ENCODE data around the gene TCN2.

Gene TCN2

DNA sequence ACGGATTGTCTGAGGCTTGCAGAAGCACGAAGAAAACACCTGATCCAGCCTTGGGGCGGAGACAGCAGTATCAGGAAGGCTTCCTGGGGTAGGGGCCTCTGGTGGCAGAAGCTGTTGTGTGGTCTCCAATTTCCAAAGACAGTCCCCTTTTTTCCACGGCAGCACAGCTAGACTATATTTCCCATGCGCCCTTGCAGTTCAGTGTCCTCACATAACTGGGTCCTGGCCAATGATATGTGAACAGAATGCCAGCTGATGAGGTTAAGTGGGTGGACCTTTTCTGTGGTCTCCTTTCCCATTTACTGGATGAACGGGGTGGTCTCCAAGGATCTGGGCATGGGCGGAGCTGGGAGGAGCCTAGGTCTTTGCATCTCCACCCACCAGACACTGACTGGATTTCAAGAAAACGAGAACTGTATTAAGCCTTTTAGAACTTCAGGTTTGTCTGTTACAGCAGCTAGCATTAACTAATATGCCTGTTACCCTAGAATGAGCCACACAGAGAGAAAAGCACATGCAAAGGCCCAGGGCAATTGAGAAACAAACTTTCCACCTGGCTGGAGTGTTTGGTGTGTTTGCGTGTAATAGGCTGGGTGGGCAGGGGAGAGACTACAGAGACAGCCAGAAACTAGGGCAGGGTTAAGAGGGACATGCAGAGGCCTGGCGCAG is 38.7 kb upstream of the TCN2 start:
- H2AFZ ChIP-seq, result no peak overlapping the region
- no peaks in the 10 kb centered on the region for H3K27me3 ChIP-seq (ENCODE audit: control insufficient read depth, insufficient read depth, low read length)
- no peaks in the 10 kb centered on the region for H3K9me3 ChIP-seq (ENCODE audit: control insufficient read depth, low read length)
- no peak overlapping the region for H3K4me3 ChIP-seq (ENCODE audit: low read depth, low read length)
- H3K4me1 ChIP-seq, result no peaks in the 10 kb centered on the region
- H3K79me2 ChIP-seq, result no peaks in the 10 kb centered on the region
- no peak overlapping the region for H3K4me2 ChIP-seq (ENCODE audit: low read length)
- H3K36me3 ChIP-seq (ENCODE audit: control insufficient read depth, insufficient read depth, low read length), result no peaks in the 10 kb centered on the region
- H3K27ac ChIP-seq, result no peak overlapping the region
- TF ChIP-seq, protein P1, sequence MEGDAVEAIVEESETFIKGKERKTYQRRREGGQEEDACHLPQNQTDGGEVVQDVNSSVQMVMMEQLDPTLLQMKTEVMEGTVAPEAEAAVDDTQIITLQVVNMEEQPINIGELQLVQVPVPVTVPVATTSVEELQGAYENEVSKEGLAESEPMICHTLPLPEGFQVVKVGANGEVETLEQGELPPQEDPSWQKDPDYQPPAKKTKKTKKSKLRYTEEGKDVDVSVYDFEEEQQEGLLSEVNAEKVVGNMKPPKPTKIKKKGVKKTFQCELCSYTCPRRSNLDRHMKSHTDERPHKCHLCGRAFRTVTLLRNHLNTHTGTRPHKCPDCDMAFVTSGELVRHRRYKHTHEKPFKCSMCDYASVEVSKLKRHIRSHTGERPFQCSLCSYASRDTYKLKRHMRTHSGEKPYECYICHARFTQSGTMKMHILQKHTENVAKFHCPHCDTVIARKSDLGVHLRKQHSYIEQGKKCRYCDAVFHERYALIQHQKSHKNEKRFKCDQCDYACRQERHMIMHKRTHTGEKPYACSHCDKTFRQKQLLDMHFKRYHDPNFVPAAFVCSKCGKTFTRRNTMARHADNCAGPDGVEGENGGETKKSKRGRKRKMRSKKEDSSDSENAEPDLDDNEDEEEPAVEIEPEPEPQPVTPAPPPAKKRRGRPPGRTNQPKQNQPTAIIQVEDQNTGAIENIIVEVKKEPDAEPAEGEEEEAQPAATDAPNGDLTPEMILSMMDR (IDR thresholded peaks at IDR 0.05), result no peak
- H3K9ac ChIP-seq, result no peak overlapping the region

DNA sequence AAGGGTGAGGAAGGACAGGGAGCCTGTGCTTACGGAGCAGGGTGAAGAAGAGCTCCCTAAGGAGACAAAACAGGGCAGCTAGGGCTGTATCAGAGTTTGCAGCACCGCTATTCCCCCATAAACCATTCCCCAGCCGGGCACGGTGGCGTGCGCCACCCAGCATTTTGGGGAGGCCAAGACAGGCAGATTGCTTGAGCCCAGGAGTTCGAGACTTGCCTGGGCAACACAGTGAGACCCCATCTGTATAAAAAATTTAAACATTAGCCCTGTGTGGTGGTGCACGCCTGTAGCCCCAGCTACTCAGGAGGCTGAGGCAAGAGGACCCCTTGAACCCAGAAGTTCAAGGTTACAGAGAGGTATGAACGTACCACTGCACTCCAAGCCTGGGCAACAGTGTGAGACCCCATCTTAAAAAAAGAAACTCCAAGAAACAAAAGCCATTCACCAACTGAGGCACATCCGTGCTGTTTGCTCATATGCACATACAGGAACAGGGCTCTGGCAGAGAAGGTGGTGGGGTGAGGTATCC is 37.2 kb upstream of the TCN2 start:
- H3K4me3 ChIP-seq (ENCODE audit: low read depth, low read length), result no peak overlapping the region
- no peaks in the 10 kb centered on the region for H3K9me3 ChIP-seq (ENCODE audit: control insufficient read depth, low read length)
- no peak overlapping the region for H3K27ac ChIP-seq
- TF ChIP-seq, protein P1 (IDR thresholded peaks at IDR 0.05), result no peak
- no peak overlapping the region for H3K9ac ChIP-seq
- H3K27me3 ChIP-seq (ENCODE audit: control insufficient read depth, insufficient read depth, low read length), result no peaks in the 10 kb centered on the region
- no peaks in the 10 kb centered on the region for H3K36me3 ChIP-seq (ENCODE audit: control insufficient read depth, insufficient read depth, low read length)
- no peaks in the 10 kb centered on the region for H3K79me2 ChIP-seq
- no peaks in the 10 kb centered on the region for H3K4me1 ChIP-seq
- H2AFZ ChIP-seq, result no peak overlapping the region
- H3K4me2 ChIP-seq (ENCODE audit: low read length), result no peak overlapping the region

DNA sequence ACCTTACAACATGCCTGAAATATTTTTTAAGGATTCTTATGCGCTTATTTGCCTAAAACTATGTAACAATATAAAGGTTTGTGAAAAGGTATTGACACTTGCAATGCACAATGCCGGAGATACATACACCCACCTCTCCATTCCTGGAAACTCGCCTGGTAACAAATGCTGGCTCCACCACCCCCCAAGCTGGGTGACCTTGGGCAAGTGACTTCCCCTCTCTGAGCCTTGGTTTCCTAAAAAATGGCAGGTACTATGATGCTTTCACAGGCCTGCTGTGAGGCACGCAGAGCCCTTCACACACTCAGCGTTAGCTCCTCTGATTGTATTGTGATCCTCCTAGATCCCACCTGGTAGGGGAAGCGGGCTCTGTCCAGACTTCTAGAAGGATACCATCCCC is 34.8 kb upstream of the TCN2 start:
- Histone ChIP-seq H3K27me3 (ENCODE audit: control insufficient read depth, insufficient read depth, low read length) (no peaks in the 10 kb centered on the region), H3K9ac (no peak overlapping the region), H3K36me3 (ENCODE audit: control insufficient read depth, insufficient read depth, low read length) (no peaks in the 10 kb centered on the region), H3K9me3 (ENCODE audit: control insufficient read depth, low read length) (no peaks in the 10 kb centered on the region), H3K4me3 (ENCODE audit: low read depth, low read length) (no peak overlapping the region), H3K4me1 (no peaks in the 10 kb centered on the region), H3K79me2 (no peaks in the 10 kb centered on the region), H3K27ac (no peak overlapping the region), H3K4me2 (ENCODE audit: low read length) (no peak overlapping the region), H2AFZ (no peak overlapping the region)
- TF ChIP-seq, protein P1 (IDR thresholded peaks at IDR 0.05), result no peak

DNA sequence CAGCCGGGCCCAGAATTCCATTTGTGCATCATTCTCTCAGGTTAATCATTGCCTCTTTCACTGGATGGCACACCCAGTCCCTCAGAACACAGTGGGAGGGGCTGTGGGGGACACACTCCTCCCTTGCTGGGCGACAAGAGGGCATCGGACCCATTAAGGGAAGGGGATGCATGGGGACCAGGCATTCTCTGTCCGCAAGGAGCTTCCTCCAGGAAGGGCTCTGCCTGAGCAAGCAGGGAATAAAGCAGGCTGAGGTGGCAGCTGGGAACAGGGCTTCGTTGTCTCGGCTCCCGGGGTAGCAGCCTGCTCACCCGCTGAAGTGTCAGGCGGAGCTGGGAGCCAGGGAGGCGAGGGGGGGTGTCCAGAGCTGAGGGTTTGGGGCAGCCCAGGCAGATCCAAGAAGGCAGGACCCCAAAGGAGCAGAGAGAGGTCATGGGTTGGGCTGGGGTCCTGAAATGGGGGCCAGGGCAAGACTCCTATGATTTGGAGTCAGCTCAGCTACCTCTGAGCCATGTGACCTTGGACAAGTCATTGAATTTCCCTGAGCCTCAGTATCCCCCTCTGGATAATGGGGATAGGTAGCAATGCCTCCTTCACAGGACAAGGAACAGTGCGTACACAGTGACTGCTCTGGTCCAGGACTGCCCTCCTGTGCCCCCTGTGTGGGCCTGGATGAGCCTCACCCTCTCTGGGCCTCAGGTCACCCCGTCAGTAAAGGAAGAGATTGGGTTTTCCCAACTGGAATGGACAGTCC is 34.0 kb upstream of the TCN2 start:
- no peak overlapping the region for H3K9ac ChIP-seq
- no peaks in the 10 kb centered on the region for H3K79me2 ChIP-seq
- no peak overlapping the region for H3K4me3 ChIP-seq (ENCODE audit: low read depth, low read length)
- TF ChIP-seq, protein P1 (IDR thresholded peaks at IDR 0.05), result no peak
- no peak overlapping the region for H3K4me2 ChIP-seq (ENCODE audit: low read length)
- no peak overlapping the region for H3K27ac ChIP-seq
- no peaks in the 10 kb centered on the region for H3K27me3 ChIP-seq (ENCODE audit: control insufficient read depth, insufficient read depth, low read length)
- no peaks in the 10 kb centered on the region for H3K9me3 ChIP-seq (ENCODE audit: control insufficient read depth, low read length)
- H3K4me1 ChIP-seq, result no peaks in the 10 kb centered on the region
- no peaks in the 10 kb centered on the region for H3K36me3 ChIP-seq (ENCODE audit: control insufficient read depth, insufficient read depth, low read length)
- H2AFZ ChIP-seq, result no peak overlapping the region

All from parathyroid adenoma (tissue), 2 donors.